Fibroblast of peridontal ligament (primary cell): Measurements from ENCODE around the gene PC.
A peak's percentile ranks its signal among the peaks of the same experiment; 100 is the strongest.

Experiments
- DNase-seq: peaks from one replicate; pipeline ENCODE4 v3.0.0-alpha.2; 2010; ENCODE audit errors: extremely low read depth

The PC gene

GRCh38 chr11:66883016-66883965 lies 74.9 kb downstream of the PC start:
- DNase-seq = peak; percentile 53

DNA sequence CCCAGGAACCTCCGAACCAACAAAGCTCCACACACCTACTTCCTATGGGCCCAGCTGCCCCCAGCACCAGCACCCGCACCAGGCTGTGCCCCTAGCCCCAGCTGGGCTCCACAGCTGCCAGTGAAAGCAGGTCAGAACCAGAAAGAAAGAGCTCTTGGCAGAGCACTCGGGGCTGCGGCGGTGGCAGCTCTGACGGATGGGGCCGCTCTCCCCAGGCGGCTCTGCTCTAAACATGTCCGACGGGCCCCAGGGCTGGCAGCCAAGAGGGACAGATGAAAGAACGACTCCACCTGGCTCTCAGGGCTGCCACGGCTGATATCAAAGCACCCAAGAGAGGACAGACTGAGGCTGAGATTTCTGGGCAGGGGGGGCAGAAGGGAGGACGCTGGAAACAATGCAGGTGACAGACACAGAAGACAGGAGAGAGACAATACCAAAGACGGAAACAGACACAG lies 75.6 kb downstream of the PC start:
- DNase-seq = no peak

GRCh38 chr11:66881927-66882452 lies 76.2 kb downstream of the PC start:
- no peak for DNase-seq

DNA sequence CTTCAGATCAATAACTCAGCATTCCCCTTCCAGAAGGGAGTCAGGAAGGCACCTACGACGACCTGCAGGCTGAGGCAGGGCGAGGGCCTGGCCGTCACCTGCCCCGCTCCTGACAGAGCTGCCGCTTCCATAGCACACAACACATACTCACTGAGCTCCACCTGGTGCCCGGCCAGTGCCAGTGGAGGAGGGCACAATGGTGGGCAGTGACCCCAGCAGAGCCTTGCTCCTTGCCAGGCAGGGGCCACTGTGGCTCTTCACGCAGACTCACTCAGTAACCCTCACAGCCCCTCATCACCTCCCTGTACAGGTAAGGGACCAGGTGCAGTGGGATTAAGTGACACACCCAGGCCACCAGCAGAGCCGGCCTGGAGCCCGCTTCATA lies 76.7 kb downstream of the PC start:
- no peak for DNase-seq

GRCh38 chr11:66880496-66881450 lies 77.4 kb downstream of the PC start:
- no peak for DNase-seq

- DNase-seq = no peak
Measured at GRCh38 chr11:66879999-66880398, 78.2 kb downstream of the PC start.

- no peak for DNase-seq
Measured at GRCh38 chr11:66879583-66879982, 78.6 kb downstream of the PC start.

GRCh38 chr11:66879000-66879399 lies 79.2 kb downstream of the PC start:
- no peak for DNase-seq

GRCh38 chr11:66878474-66878873 lies 79.7 kb downstream of the PC start:
- DNase-seq = peak; percentile 28

DNA sequence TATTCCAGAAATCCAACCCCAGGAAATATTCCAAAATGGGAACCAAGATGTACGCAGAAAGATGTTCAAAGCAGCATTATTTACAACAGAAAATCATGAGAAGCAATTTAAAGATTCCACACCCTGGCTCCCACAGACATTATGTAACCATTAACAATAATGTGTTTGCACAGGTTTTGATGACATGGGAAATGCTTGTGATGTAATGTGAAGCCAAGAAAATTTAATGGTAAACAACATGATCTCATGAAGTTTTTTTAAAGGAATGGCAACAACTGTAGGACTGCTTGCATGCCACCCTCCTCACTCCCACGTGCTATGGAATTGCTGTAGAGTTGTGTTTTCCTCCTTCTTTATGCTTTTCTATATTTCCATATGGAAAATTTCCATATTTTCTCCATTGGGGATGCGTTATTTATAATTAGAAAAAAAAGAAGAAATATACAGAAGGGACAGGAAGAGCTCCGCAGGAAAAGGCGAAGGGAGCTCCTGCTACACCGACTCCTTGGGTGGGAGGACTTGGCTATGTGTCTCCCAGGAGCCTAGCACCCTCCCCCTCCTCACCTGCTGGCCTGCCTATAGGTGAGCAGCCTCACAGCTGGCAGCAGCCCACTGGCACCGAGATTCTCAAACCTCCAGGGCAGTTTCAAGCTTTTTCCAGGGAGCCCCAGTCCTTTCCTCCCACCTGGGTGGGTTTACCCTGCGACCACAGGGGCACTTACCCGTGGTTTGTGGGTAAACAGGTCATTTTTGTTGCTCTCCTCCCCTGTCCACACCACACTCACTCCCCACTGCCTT lies 80.4 kb downstream of the PC start:
- DNase-seq = peak; percentile 35

GRCh38 chr11:66875378-66875777 lies 82.8 kb downstream of the PC start:
- DNase-seq = no peak

DNA sequence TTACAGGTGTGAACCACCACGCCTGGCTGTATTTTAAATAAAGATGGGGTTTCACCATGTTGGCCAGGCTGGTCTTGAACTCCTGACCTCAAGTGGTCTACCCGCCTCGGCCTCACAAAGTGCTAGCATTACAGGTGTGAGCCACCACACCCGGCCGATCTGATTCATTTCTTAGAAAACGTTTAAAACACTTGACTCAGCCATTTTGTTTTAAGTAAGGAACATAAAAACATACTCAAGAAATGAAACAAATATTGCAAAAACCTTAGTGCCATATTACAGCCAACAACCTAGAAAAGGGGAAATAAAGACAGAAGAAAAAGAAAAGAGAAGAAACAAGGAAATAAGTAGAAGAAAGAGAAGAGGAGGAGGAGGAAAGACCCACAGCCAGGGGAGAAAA lies 84.0 kb downstream of the PC start:
- DNase-seq = no peak

- no peak for DNase-seq
Measured at GRCh38 chr11:66871521-66871901, 86.7 kb downstream of the PC start.

- no peak for DNase-seq
Measured at GRCh38 chr11:66870616-66871520, 87.3 kb downstream of the PC start.

DNA sequence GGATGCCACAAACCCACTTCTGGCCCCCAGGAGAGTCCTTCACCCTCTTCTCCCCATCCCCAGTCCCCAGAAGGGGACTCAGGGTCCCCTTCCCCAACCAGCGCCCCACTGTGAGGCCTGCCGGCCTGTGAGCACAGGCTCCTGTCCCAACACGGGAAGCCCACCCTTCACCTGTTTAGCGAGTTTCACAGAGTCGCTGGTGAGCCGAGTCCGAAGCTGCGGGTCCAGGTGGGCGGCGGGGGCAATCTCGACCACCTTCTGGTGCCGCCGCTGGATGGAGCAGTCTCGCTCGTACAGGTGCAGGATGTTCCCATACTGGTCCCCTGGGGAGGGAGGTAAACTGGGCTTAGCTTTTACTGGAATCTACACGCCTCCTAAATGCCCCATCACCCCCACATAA lies 88.1 kb downstream of the PC start:
- no peak for DNase-seq

DNA sequence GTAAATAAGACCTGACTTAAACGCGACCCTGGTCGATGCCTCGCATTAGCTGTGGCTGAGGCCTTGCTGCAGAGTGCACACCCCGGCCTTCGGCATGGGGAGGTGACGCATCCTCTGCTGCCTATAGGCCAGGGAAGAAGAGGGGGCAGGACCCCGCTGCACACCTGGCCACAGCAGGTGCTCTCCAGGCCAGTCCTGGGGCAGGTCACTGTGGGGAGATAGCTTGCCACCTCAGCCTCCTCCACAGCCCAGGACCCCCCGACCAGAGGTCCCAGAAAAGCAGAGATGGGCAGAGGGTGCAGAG lies 88.7 kb downstream of the PC start:
- no peak for DNase-seq

DNA sequence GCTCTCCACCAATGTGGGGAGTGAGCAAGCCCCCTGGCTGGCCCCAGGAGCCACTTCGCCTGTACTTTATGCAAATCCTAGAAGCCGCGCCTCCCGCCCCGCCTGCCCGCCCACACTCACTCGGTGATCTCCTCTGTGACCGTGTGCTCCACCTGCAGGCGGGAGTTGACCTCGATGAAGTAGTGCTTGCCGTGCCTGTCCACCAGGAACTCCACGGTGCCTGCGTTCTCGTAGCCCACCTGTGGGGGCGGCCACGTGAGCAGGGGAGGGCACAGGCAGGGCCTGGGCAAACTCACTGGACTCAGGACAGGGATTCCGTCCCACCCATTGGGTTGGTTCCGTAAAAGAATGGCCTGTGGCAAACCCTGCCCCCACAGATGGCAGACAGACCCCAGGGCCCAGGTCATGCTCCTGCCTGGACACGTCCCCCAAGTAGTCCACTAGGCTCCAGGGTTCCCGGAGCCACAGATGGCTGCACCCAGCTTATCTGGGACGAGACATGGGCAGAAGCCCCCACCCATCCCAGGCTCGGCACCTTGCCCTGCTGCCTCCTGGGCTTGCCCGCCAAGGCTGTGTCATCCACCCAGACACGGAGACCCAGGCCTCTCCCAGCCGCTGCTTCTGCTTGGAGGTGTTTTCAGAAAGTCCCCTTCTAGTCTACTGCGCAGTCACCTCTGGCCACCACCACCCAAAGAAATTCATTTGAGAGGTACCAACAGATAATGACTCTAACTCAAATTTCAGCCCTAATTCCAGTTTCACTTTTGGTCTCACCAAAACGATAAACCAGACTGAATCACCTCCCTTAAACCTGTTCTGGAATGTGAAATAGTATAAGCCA lies 89.2 kb downstream of the PC start:
- DNase-seq = no peak

DNA sequence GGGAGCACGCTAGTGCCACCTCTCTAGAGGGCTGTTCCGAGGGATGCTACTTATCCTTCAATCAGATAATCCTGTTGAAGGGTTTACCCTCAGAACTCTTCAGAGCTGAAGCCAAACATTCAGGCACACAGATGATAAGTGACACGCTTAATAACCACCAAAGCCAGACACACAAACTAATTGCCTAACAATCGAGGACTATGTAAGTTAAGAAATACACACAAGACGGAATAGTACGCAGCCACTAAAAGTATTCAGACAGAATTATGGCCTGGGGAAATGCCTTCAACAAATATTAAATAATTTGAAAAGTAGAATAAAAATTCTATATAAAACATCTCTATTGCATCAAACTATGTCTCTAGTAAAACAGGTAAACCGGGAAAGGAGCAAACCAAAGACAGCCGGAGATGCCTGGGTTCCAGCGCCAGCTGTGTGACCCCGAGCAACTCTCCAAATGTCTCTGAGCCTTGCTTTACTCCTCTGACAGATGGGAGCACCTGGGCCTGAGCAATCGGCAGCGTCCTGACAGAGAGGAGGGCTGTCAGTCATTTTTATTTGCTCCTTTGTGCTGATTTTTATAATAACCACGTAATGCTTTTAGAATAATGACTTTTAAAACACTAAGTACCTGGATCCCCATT lies 90.0 kb downstream of the PC start:
- DNase-seq = no peak

GRCh38 chr11:66867425-66868040 lies 90.7 kb downstream of the PC start:
- no peak for DNase-seq
